ENCODE measurements around the gene ZNF385C. TPM values are rescaled to one million over a fixed set of nuclear protein-coding genes. Genes with fewer than 3 reads are reported as not detected.

Gene ZNF385C
- total and polyA plus RNA-seq, 2 experiments from 2014 or later, result not detected

- no peaks in the 10 kb centered on the region for H3K9me2 ChIP-seq (ENCODE audit: insufficient read depth)
- no peak overlapping the region for H3K27ac ChIP-seq
- H3K4me2 ChIP-seq (ENCODE audit: unreplicated experiment), result no peak overlapping the region
- no peaks in the 10 kb centered on the region for H4K20me1 ChIP-seq (ENCODE audit: insufficient read depth)
- WGBS, 2 experiments (ENCODE audit: low coverage in 1 of 2, low lambda C conversion rate in 2 of 2, missing lambda C conversion rate in 2 of 2), result 72 to 73% methylated on average over 5 of the region's 5 CpGs
- H3K9me3 ChIP-seq (ENCODE audit: low read depth), result no peaks in the 10 kb centered on the region
- no peaks in the 10 kb centered on the region for H3K36me3 ChIP-seq (ENCODE audit: low read depth)
- H3K4me1 ChIP-seq (ENCODE audit: insufficient read depth), result no peaks in the 10 kb centered on the region
- no peaks in the 10 kb centered on the region for H3K79me2 ChIP-seq (ENCODE audit: insufficient read depth)
- DNase-seq, result no peak
- no peak for TF ChIP-seq EZH2phosphoT487 (IDR thresholded peaks at IDR 0.05; ENCODE audit: insufficient read depth, low read depth)
- no peak for TF ChIP-seq EZH2 (IDR thresholded peaks at IDR 0.05; ENCODE audit: insufficient read depth, poor library complexity, severe bottlenecking)
- no peaks in the 10 kb centered on the region for H3F3A ChIP-seq (ENCODE audit: insufficient read depth)
- H3K4me3 ChIP-seq, result no peak overlapping the region
- in situ Hi-C loops (cut with MboI), result no loop called here
- no peaks in the 10 kb centered on the region for H3K27me3 ChIP-seq (replicated peaks; ENCODE audit: insufficient read depth)
- H3K9ac ChIP-seq, result no peak overlapping the region
- H2AFZ ChIP-seq, result no peak overlapping the region
These were observed 59.9 kb downstream of the ZNF385C start for GRCh38 chr17:42038221-42038973.

- no peak overlapping the region for H3K9ac ChIP-seq
These were observed 64.2 kb downstream of the ZNF385C start for GRCh38 chr17:42034059-42034458.

GRCh38 chr17:42031584-42031983 is 66.7 kb downstream of the ZNF385C start:
- H3K27ac ChIP-seq, result no peak overlapping the region
- no peak overlapping the region for H3K9ac ChIP-seq
- H3K4me1 ChIP-seq (ENCODE audit: insufficient read depth), result no peaks in the 10 kb centered on the region
- DNase-seq, result no peak
- no peaks in the 10 kb centered on the region for H3K36me3 ChIP-seq (ENCODE audit: low read depth)
- WGBS, 2 experiments (ENCODE audit: low coverage in 1 of 2, low lambda C conversion rate in 2 of 2, missing lambda C conversion rate in 2 of 2), result 41 to 43% methylated on average over 5 to 6 of the region's 6 CpGs
- in situ Hi-C loops (cut with MboI), result no loop called here
- H2AFZ ChIP-seq, result no peak overlapping the region
- no peak for TF ChIP-seq EZH2 (IDR thresholded peaks at IDR 0.05; ENCODE audit: insufficient read depth, poor library complexity, severe bottlenecking)
- no peak for TF ChIP-seq EZH2phosphoT487 (IDR thresholded peaks at IDR 0.05; ENCODE audit: insufficient read depth, low read depth)
- no peaks in the 10 kb centered on the region for H4K20me1 ChIP-seq (ENCODE audit: insufficient read depth)
- no peaks in the 10 kb centered on the region for H3K9me2 ChIP-seq (ENCODE audit: insufficient read depth)
- no peak overlapping the region for H3K4me2 ChIP-seq (ENCODE audit: unreplicated experiment)
- no peaks in the 10 kb centered on the region for H3F3A ChIP-seq (ENCODE audit: insufficient read depth)
- no peak overlapping the region for H3K4me3 ChIP-seq
- no peaks in the 10 kb centered on the region for H3K9me3 ChIP-seq (ENCODE audit: low read depth)
- H3K79me2 ChIP-seq (ENCODE audit: insufficient read depth), result no peaks in the 10 kb centered on the region
- no peaks in the 10 kb centered on the region for H3K27me3 ChIP-seq (replicated peaks; ENCODE audit: insufficient read depth)

More at GRCh38 chr17:42034059-42034458, 64.2 kb downstream of the ZNF385C start:
- H3K36me3 ChIP-seq (ENCODE audit: low read depth), result no peaks in the 10 kb centered on the region
- H3F3A ChIP-seq (ENCODE audit: insufficient read depth), result no peaks in the 10 kb centered on the region
- no peaks in the 10 kb centered on the region for H4K20me1 ChIP-seq (ENCODE audit: insufficient read depth)
- in situ Hi-C loops (cut with MboI), result no loop called here
- H3K27ac ChIP-seq, result no peak overlapping the region
- H3K4me3 ChIP-seq, result no peak overlapping the region
- H3K4me1 ChIP-seq (ENCODE audit: insufficient read depth), result no peaks in the 10 kb centered on the region
- WGBS, 2 experiments (ENCODE audit: low coverage in 1 of 2, low lambda C conversion rate in 2 of 2, missing lambda C conversion rate in 2 of 2), result 34 to 37% methylated on average over 6 of the region's 6 CpGs
- H3K9me3 ChIP-seq (ENCODE audit: low read depth), result no peaks in the 10 kb centered on the region
- no peak for DNase-seq
- H3K27me3 ChIP-seq (replicated peaks; ENCODE audit: insufficient read depth), result no peaks in the 10 kb centered on the region
- no peaks in the 10 kb centered on the region for H3K79me2 ChIP-seq (ENCODE audit: insufficient read depth)
- TF ChIP-seq EZH2 (IDR thresholded peaks at IDR 0.05; ENCODE audit: insufficient read depth, poor library complexity, severe bottlenecking), result no peak
- TF ChIP-seq EZH2phosphoT487 (IDR thresholded peaks at IDR 0.05; ENCODE audit: insufficient read depth, low read depth), result no peak
- no peak overlapping the region for H2AFZ ChIP-seq
- H3K9me2 ChIP-seq (ENCODE audit: insufficient read depth), result no peaks in the 10 kb centered on the region
- H3K4me2 ChIP-seq (ENCODE audit: unreplicated experiment), result no peak overlapping the region

GRCh38 chr17:42028791-42029127 is 69.5 kb downstream of the ZNF385C start:
- no peak for DNase-seq
- Histone ChIP-seq H2AFZ (no peak overlapping the region), H3K4me1 (ENCODE audit: insufficient read depth) (peaks cover 8% of the 10 kb centered on the region), H4K20me1 (ENCODE audit: insufficient read depth) (no peaks in the 10 kb centered on the region), H3K9ac (no peak overlapping the region), H3K9me3 (ENCODE audit: low read depth) (no peaks in the 10 kb centered on the region), H3K9me2 (ENCODE audit: insufficient read depth) (no peaks in the 10 kb centered on the region), H3F3A (ENCODE audit: insufficient read depth) (peaks cover 20% of the 10 kb centered on the region), H3K4me3 (no peak overlapping the region), H3K27ac (no peak overlapping the region), H3K79me2 (ENCODE audit: insufficient read depth) (no peaks in the 10 kb centered on the region), H3K4me2 (ENCODE audit: unreplicated experiment) (no peak overlapping the region), H3K27me3 (replicated peaks; ENCODE audit: insufficient read depth) (no peaks in the 10 kb centered on the region), H3K36me3 (ENCODE audit: low read depth) (no peaks in the 10 kb centered on the region; the same call in 1 of the 2 replicates)
- in situ Hi-C loops (cut with MboI), result no loop called here
- WGBS, 2 experiments (ENCODE audit: low coverage in 1 of 2, low lambda C conversion rate in 2 of 2, missing lambda C conversion rate in 2 of 2), result 64 to 71% methylated on average over 7 of the region's 7 CpGs
- no peak for TF ChIP-seq EZH2phosphoT487 (IDR thresholded peaks at IDR 0.05; ENCODE audit: insufficient read depth, low read depth)
- no peak for TF ChIP-seq EZH2 (IDR thresholded peaks at IDR 0.05; ENCODE audit: insufficient read depth, poor library complexity, severe bottlenecking)
